Right lobe of liver (tissue), 4 donors: ENCODE results near the gene MYF6.

ENCODE experiments used
- POLR2A ChIP-seq: fragments of 450-650 bp; IDR thresholded peaks from one replicate; pipeline ENCODE4 v1.6.1; 2017; ENCODE audit warnings: antibody characterized with exemption, mild to moderate bottlenecking
- TF ChIP-seq, protein P1 (sequence below), 4 donors: fragments of 200-600 bp in 3 of 4; fragments of 450-650 bp in 1 of 4; IDR thresholded peaks; one replicate each; pipeline versions ENCODE4 v1.5.1 to v1.8.0; 2016 to 2022; ENCODE audit warnings: antibody characterized with exemption in 4 of 4, mild to moderate bottlenecking in 2 of 4
- donor health status: DM: no; HTN: no; CAD: no.
- donor health status: DM: no; HTN: no; CAD: no.
- donor health status: DM: no; HTN: yes; CAD: no.

DNA sequence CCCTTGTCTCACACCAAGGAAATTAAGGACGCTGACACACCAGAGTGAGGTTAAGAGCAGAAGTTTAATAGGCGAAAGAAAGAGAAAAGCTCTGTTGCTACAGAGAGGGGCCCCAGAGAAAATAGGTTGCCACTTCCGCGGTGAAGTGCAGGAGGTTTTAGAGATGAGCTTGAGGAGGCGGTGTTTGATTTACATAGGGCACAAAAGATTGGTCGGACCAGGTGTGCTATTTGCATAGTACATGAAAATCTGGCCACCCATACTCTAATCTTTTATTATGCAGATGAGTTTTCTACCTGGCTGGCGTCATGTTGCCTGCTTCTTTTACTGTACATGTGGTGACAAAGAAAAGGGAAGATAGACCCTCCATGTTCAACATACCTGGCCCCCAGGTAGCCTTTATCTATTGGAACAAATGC is 23.3 kb upstream of the MYF6 start:
- TF ChIP-seq, protein P1, sequence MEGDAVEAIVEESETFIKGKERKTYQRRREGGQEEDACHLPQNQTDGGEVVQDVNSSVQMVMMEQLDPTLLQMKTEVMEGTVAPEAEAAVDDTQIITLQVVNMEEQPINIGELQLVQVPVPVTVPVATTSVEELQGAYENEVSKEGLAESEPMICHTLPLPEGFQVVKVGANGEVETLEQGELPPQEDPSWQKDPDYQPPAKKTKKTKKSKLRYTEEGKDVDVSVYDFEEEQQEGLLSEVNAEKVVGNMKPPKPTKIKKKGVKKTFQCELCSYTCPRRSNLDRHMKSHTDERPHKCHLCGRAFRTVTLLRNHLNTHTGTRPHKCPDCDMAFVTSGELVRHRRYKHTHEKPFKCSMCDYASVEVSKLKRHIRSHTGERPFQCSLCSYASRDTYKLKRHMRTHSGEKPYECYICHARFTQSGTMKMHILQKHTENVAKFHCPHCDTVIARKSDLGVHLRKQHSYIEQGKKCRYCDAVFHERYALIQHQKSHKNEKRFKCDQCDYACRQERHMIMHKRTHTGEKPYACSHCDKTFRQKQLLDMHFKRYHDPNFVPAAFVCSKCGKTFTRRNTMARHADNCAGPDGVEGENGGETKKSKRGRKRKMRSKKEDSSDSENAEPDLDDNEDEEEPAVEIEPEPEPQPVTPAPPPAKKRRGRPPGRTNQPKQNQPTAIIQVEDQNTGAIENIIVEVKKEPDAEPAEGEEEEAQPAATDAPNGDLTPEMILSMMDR (IDR thresholded peaks at IDR 0.05), result no peak
- no peak for TF ChIP-seq POLR2A
